ENCODE data around the gene LTB4R.

The LTB4R gene

DNA sequence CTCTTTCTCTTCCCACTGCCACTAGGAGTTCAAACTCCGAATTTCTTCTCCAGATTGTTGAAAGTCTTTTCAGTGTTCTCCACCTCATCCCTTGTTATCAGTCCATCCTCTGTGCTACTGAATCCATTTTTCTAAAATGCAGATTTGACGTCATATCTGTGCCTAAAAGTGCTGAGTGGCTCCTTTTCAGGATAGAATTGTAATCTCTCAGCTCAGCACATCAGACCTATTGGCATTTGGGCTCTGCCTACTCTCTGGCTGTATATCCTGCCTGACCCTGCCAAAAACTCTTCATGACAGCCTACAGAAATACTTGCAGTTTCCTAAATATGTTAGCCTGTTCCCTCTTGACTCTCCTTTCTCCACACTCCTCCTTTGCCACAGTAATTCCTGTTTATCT lies 38.8 kb upstream of the LTB4R start:
- TF ChIP-seq TAF1 (IDR thresholded peaks at IDR 0.05; ENCODE audit: borderline replicate concordance, insufficient read depth, low read length) = no peak
- TF ChIP-seq, protein P1, sequence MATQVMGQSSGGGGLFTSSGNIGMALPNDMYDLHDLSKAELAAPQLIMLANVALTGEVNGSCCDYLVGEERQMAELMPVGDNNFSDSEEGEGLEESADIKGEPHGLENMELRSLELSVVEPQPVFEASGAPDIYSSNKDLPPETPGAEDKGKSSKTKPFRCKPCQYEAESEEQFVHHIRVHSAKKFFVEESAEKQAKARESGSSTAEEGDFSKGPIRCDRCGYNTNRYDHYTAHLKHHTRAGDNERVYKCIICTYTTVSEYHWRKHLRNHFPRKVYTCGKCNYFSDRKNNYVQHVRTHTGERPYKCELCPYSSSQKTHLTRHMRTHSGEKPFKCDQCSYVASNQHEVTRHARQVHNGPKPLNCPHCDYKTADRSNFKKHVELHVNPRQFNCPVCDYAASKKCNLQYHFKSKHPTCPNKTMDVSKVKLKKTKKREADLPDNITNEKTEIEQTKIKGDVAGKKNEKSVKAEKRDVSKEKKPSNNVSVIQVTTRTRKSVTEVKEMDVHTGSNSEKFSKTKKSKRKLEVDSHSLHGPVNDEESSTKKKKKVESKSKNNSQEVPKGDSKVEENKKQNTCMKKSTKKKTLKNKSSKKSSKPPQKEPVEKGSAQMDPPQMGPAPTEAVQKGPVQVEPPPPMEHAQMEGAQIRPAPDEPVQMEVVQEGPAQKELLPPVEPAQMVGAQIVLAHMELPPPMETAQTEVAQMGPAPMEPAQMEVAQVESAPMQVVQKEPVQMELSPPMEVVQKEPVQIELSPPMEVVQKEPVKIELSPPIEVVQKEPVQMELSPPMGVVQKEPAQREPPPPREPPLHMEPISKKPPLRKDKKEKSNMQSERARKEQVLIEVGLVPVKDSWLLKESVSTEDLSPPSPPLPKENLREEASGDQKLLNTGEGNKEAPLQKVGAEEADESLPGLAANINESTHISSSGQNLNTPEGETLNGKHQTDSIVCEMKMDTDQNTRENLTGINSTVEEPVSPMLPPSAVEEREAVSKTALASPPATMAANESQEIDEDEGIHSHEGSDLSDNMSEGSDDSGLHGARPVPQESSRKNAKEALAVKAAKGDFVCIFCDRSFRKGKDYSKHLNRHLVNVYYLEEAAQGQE (IDR thresholded peaks at IDR 0.05; ENCODE audit: insufficient read depth in 1 of 2, low read depth in 2 of 2, low read length in 2 of 2) = no peak
- no peak for TF ChIP-seq SIN3A (IDR thresholded peaks at IDR 0.05; ENCODE audit: borderline replicate concordance, insufficient read depth, low read length)
- TF ChIP-seq POLR2AphosphoS5 (IDR thresholded peaks at IDR 0.05; ENCODE audit: low read depth, low read length) = no peak
- TF ChIP-seq FOXP2 (optimal IDR thresholded peaks at IDR 0.05; ENCODE audit: borderline replicate concordance, extremely low read depth, extremely low read length, insufficient read depth) = no peak

DNA sequence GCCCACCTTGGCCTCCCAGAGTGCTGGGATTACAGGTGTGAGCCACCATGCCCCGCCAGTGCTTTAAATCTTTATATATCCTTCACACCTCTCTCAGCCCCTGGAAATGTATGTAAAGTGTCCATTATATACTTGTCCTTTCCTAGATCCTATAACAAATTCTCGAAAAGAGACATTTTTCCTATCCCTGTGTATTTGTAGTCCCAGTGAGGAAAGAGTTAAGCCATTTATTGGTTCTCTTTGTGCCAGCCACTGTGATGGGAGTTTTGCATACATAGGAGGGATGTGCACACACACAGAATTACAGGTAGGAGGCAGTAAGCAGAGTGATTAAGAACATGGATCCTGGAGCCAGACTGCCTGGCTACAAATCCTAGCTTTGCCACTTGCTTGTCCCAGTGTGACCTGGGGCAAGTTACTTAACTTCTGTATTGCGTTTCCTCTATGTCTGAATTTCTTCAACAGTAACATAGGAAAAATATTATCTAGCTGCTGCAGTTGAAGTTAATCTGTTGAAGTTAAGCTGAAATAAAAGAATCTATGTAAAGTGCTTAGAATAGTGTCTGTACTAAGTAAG lies 37.8 kb upstream of the LTB4R start:
- no peak for TF ChIP-seq FOXP2 (optimal IDR thresholded peaks at IDR 0.05; ENCODE audit: borderline replicate concordance, extremely low read depth, extremely low read length, insufficient read depth)
- TF ChIP-seq SIN3A (IDR thresholded peaks at IDR 0.05; ENCODE audit: borderline replicate concordance, insufficient read depth, low read length) = no peak
- TF ChIP-seq POLR2AphosphoS5 (IDR thresholded peaks at IDR 0.05; ENCODE audit: low read depth, low read length) = no peak
- no peak for TF ChIP-seq TAF1 (IDR thresholded peaks at IDR 0.05; ENCODE audit: borderline replicate concordance, insufficient read depth, low read length)
- TF ChIP-seq, protein P1 (IDR thresholded peaks at IDR 0.05; ENCODE audit: insufficient read depth in 1 of 2, low read depth in 2 of 2, low read length in 2 of 2) = no peak

DNA sequence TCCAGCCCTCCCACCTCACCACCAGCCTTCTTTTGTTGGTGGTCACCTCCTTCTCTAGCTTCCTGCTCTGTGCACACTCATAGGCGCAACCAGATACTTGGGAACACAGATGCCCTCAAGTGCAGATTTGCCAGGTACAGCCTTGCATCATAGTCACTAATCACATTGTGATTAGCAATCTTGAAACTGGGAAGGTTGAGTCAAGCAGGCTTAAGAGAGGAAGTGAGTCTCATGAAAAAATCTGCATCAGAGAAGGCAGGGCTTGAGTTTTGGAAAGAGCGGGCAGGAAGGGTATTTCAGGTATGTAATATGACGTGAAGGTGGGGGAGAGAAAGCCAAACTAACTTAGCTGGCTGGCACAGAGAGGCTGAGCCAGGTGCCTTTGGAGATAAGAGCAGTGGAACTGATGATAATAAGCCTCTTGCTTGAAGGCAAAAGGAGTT lies 37.2 kb upstream of the LTB4R start:
- TF ChIP-seq TAF1 (IDR thresholded peaks at IDR 0.05; ENCODE audit: borderline replicate concordance, insufficient read depth, low read length) (no peak), SIN3A (IDR thresholded peaks at IDR 0.05; ENCODE audit: borderline replicate concordance, insufficient read depth, low read length) (no peak), POLR2AphosphoS5 (IDR thresholded peaks at IDR 0.05; ENCODE audit: low read depth, low read length) (no peak), FOXP2 (optimal IDR thresholded peaks at IDR 0.05; ENCODE audit: borderline replicate concordance, extremely low read depth, extremely low read length, insufficient read depth) (no peak)
- TF ChIP-seq, protein P1 (IDR thresholded peaks at IDR 0.05; ENCODE audit: insufficient read depth in 1 of 2, low read depth in 2 of 2, low read length in 2 of 2) = no peak

DNA sequence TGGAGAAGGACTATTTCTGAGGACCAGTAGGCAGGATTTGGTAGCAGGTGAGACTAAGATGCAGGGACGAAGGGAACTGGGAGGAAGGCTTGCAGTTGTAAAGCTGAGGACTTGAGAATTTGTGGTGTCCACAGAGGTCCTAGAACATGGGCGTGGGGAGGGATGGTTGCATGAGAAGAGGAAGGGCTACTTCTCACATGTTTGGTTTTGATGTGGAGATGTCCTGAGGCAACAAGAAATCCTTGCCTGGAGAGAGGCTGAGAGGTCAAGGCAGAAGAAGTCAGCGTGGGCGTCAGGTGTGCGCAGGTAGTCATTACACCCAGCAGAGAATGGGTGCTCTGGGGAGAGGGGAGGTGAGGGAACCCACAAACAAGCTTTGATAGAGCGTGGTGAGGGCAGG lies 34.2 kb upstream of the LTB4R start:
- no peak for TF ChIP-seq POLR2AphosphoS5 (IDR thresholded peaks at IDR 0.05; ENCODE audit: low read depth, low read length)

DNA sequence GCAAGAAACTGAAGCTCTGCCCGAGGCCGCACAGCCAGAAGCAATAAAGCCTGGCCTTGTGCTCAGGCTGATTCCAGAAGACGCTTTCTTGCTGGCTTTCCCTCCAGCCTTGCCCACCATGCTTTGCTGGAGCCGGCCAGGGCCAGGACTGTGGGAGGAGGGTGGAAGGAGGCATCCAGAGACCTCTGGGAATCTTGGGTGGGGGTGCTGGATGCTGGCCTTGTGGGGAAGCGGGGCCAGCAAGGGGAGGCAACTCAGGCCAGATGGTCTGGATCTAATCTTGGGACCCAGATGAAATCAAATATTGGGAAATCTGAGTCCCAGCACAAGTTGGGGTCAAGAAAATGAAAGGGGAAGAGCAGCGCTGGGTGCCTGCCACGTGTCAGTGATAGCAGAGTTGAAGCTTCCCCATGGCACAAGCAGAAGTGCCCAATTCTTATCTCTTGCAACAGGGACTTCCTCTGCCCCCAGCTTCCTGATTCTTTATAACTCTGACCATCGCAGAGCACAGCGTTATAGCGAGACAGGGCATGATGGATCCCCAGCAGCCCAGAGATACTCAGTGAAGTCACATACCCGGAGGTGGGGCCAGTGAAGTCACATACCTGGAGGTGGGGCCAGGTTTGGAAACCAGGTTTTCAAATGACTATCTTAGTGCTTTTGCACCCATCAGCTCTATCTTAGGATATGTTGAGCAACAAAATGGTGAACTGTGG lies 33.5 kb upstream of the LTB4R start:
- TF ChIP-seq TAF1 (IDR thresholded peaks at IDR 0.05; ENCODE audit: borderline replicate concordance, insufficient read depth, low read length) = no peak
- TF ChIP-seq FOXP2 (optimal IDR thresholded peaks at IDR 0.05; ENCODE audit: borderline replicate concordance, extremely low read depth, extremely low read length, insufficient read depth) = no peak
- TF ChIP-seq, protein P1 (IDR thresholded peaks at IDR 0.05; ENCODE audit: insufficient read depth in 1 of 2, low read depth in 2 of 2, low read length in 2 of 2) = no peak
- no peak for TF ChIP-seq SIN3A (IDR thresholded peaks at IDR 0.05; ENCODE audit: borderline replicate concordance, insufficient read depth, low read length)

All from PFSK-1 (cell line).